Hematopoietic multipotent progenitor cell treated with erythropoietin and hydrocortisone succinate and interleukin-3 and kit ligand, for 8 days (in vitro differentiated cells): Measurements from ENCODE around the gene ROBO1.

Experiments used
- DNase-seq: peaks from one replicate; pipeline ENCODE4 v3.0.0-alpha.2; 2015

Gene ROBO1

GRCh38 chr3:79664455-79664854 lies 103.3 kb downstream of the ROBO1 start:
- no peak for DNase-seq

GRCh38 chr3:79661896-79662295 lies 105.9 kb downstream of the ROBO1 start:
- no peak for DNase-seq

- DNase-seq = no peak
Observed at GRCh38 chr3:79657076-79657475, 110.7 kb downstream of the ROBO1 start.

- DNase-seq = no peak
Observed at GRCh38 chr3:79654019-79654418, 113.8 kb downstream of the ROBO1 start.

GRCh38 chr3:79653266-79653830 lies 114.5 kb downstream of the ROBO1 start:
- DNase-seq = no peak

GRCh38 chr3:79651536-79652065 lies 116.2 kb downstream of the ROBO1 start:
- DNase-seq = no peak

- DNase-seq = no peak
Observed at GRCh38 chr3:79639855-79640254, 127.9 kb downstream of the ROBO1 start.

GRCh38 chr3:79636372-79636771 lies 131.4 kb downstream of the ROBO1 start:
- DNase-seq = no peak

GRCh38 chr3:79632842-79633241 lies 135.0 kb downstream of the ROBO1 start:
- no peak for DNase-seq

GRCh38 chr3:79618883-79619282 lies 148.9 kb downstream of the ROBO1 start:
- DNase-seq = no peak

GRCh38 chr3:79606414-79606813 lies 161.4 kb downstream of the ROBO1 start:
- no peak for DNase-seq

GRCh38 chr3:79604681-79605080 lies 163.1 kb downstream of the ROBO1 start:
- DNase-seq = no peak

GRCh38 chr3:79602385-79602784 lies 165.4 kb downstream of the ROBO1 start:
- DNase-seq = no peak

GRCh38 chr3:79598594-79598993 lies 169.2 kb downstream of the ROBO1 start:
- DNase-seq = no peak

GRCh38 chr3:79597709-79598108 lies 170.1 kb downstream of the ROBO1 start:
- DNase-seq = no peak

- DNase-seq = no peak
Observed at GRCh38 chr3:79587150-79587549, 180.6 kb downstream of the ROBO1 start.

GRCh38 chr3:79586232-79586631 lies 181.6 kb downstream of the ROBO1 start:
- DNase-seq = no peak

- no peak for DNase-seq
Observed at GRCh38 chr3:79572930-79573329, 194.9 kb downstream of the ROBO1 start.

- no peak for DNase-seq
Observed at GRCh38 chr3:79568938-79569337, 198.9 kb downstream of the ROBO1 start.

GRCh38 chr3:79564192-79564591 lies 203.6 kb downstream of the ROBO1 start:
- no peak for DNase-seq

GRCh38 chr3:79560698-79561097 lies 207.1 kb downstream of the ROBO1 start:
- DNase-seq = no peak

GRCh38 chr3:79558943-79559342 lies 208.9 kb downstream of the ROBO1 start:
- DNase-seq = no peak

GRCh38 chr3:79555655-79556054 lies 212.1 kb downstream of the ROBO1 start:
- DNase-seq = no peak

- DNase-seq = no peak
Observed at GRCh38 chr3:79551997-79552396, 215.8 kb downstream of the ROBO1 start.

GRCh38 chr3:79551321-79551892 lies 216.4 kb downstream of the ROBO1 start:
- no peak for DNase-seq
